OCI-LY1 (cell line): ENCODE measurements around the gene UBE2G2.

Experiments
- H2AFZ ChIP-seq: fragments of 200-600 bp; sonication (generic), shearing (Covaris generic); 2 replicates; pipeline ENCODE4 v1.6.0; 2014; ENCODE audit warnings: antibody characterized with exemption, mild to moderate bottlenecking, low read length
- H3F3A ChIP-seq: fragments of 200-600 bp; sonication (generic), shearing (Covaris generic); 2 replicates; pipeline ENCODE4 v1.6.0; 2014; ENCODE audit warnings: mild to moderate bottlenecking, antibody characterized with exemption, low read length, moderate library complexity; ENCODE audit not compliant: insufficient read depth
- H3K27ac ChIP-seq: fragments of 200-600 bp; sonication (generic); 2 replicates; pipeline ENCODE4 v1.5.1; 2014; ENCODE audit warnings: low read length, mixed run types, mild to moderate bottlenecking, low read depth; ENCODE audit not compliant: poor library complexity, severe bottlenecking
- H3K27me3 ChIP-seq: fragments of 200-600 bp; sonication (generic); 2 replicates; pipeline ENCODE4 v1.6.0; 2014; ENCODE audit warnings: antibody characterized with exemption, mild to moderate bottlenecking, low read length, moderate library complexity; ENCODE audit not compliant: insufficient read depth
- H3K36me3 ChIP-seq: fragments of 200-600 bp; sonication (generic); 2 replicates; pipeline ENCODE4 v1.6.1; 2014; ENCODE audit warnings: mild to moderate bottlenecking, antibody characterized with exemption, low read length, moderate library complexity, mixed read lengths; ENCODE audit not compliant: insufficient read depth
- H3K4me1 ChIP-seq: fragments of 200-600 bp; sonication (generic); 2 replicates; pipeline ENCODE4 v1.5.1; 2014; ENCODE audit warnings: mild to moderate bottlenecking, low read length, moderate library complexity; ENCODE audit not compliant: insufficient read depth, severe bottlenecking
- H3K4me2 ChIP-seq: fragments of 200-600 bp; sonication (generic), shearing (Covaris generic); 2 replicates; pipeline ENCODE4 v1.6.1; 2014; ENCODE audit warnings: low read length
- H3K4me3 ChIP-seq: fragments of 200-600 bp; sonication (generic); 2 replicates; pipeline ENCODE4 v1.5.1; 2014; ENCODE audit warnings: low read length, low read depth, mild to moderate bottlenecking, mixed read lengths; ENCODE audit not compliant: poor library complexity, severe bottlenecking
- H3K79me2 ChIP-seq: fragments of 200-600 bp; shearing (Covaris generic); 2 replicates; pipeline ENCODE4 v1.6.1; 2016; ENCODE audit warnings: mixed run types, low read length, mixed read lengths; ENCODE audit not compliant: insufficient read depth
- H3K9ac ChIP-seq: fragments of 200-600 bp; sonication (generic), shearing (Covaris generic); 2 replicates; pipeline ENCODE4 v1.6.1; 2014; ENCODE audit warnings: mild to moderate bottlenecking, low read length, mixed read lengths
- H3K9me2 ChIP-seq: fragments of 200-600 bp; sonication (generic), shearing (Covaris generic); 2 replicates; pipeline ENCODE4 v1.6.1; 2014; ENCODE audit warnings: low read depth, mild to moderate bottlenecking, low read length, mixed read lengths
- H3K9me3 ChIP-seq: fragments of 200-600 bp; shearing (Covaris generic); 2 replicates; pipeline ENCODE4 v1.6.1; 2014; ENCODE audit warnings: low read length, mixed read lengths
- H4K20me1 ChIP-seq: fragments of 200-600 bp; sonication (generic), shearing (Covaris generic); 2 replicates; pipeline ENCODE4 v1.6.0; 2016; ENCODE audit warnings: mild to moderate bottlenecking, low read length; ENCODE audit not compliant: insufficient read depth
- CTCF ChIP-seq: fragments of 200-600 bp; sonication (generic), shearing (Covaris generic); IDR thresholded peaks from 2 replicates; pipeline ENCODE4 v1.5.1; 2017; ENCODE audit warnings: mild to moderate bottlenecking, antibody characterized with exemption, low read length, moderate library complexity, mixed read lengths
- EZH2 ChIP-seq: fragments of 200-600 bp; sonication (generic), shearing (Covaris generic); IDR thresholded peaks from 2 replicates; pipeline ENCODE4 v1.8.0; 2017; ENCODE audit warnings: borderline replicate concordance, mixed run types, mild to moderate bottlenecking, antibody characterized with exemption, low read length, moderate library complexity, mixed read lengths

Gene UBE2G2

GRCh38 chr21:44741921-44742320 lies 59.7 kb downstream of the UBE2G2 start:
- Histone ChIP-seq H3K79me2 (no peaks in the 10 kb centered on the region), H3K27ac (no peak overlapping the region), H3K9me2 (no peaks in the 10 kb centered on the region), H3K9ac (no peak overlapping the region), H3F3A (no peaks in the 10 kb centered on the region), H3K4me1 (no peaks in the 10 kb centered on the region), H3K36me3 (no peaks in the 10 kb centered on the region), H3K4me2 (no peak overlapping the region), H4K20me1 (no peaks in the 10 kb centered on the region), H3K27me3 (no peaks in the 10 kb centered on the region; the same call in none of the 2 replicates), H2AFZ (no peak overlapping the region), H3K9me3 (0 out of 2 replicates have a peak, but pooled peaks cover 2% of the 10 kb centered on the region), H3K4me3 (no peak overlapping the region)
- no peak for TF ChIP-seq EZH2

GRCh38 chr21:44740742-44741141 lies 60.9 kb downstream of the UBE2G2 start:
- no peaks in the 10 kb centered on the region for H3K9me2 ChIP-seq
- 0 out of 2 replicates have a peak, but pooled peaks cover 2% of the 10 kb centered on the region for H3K9me3 ChIP-seq
- H3K4me1 ChIP-seq = no peaks in the 10 kb centered on the region
- H3K36me3 ChIP-seq = no peaks in the 10 kb centered on the region
- no peak overlapping the region for H3K4me2 ChIP-seq
- no peaks in the 10 kb centered on the region for H4K20me1 ChIP-seq
- no peaks in the 10 kb centered on the region for H3F3A ChIP-seq
- H3K27me3 ChIP-seq = no peaks in the 10 kb centered on the region; the same call in none of the 2 replicates
- no peak overlapping the region for H2AFZ ChIP-seq
- no peak overlapping the region for H3K9ac ChIP-seq
- no peaks in the 10 kb centered on the region for H3K79me2 ChIP-seq
- H3K4me3 ChIP-seq = no peak overlapping the region
- no peak for TF ChIP-seq CTCF
- no peak for TF ChIP-seq EZH2
- no peak overlapping the region for H3K27ac ChIP-seq

- TF ChIP-seq CTCF (no peak), EZH2 (no peak)
- no peak overlapping the region for H3K4me2 ChIP-seq
- peaks cover under 1% of the 10 kb centered on the region for H3K27me3 ChIP-seq
- no peaks in the 10 kb centered on the region for H3K4me1 ChIP-seq
- 0 out of 2 replicates have a peak, but pooled peaks cover 2% of the 10 kb centered on the region for H3K9me3 ChIP-seq
- no peak overlapping the region for H3K4me3 ChIP-seq
- H3K36me3 ChIP-seq = no peaks in the 10 kb centered on the region
- no peaks in the 10 kb centered on the region for H3K79me2 ChIP-seq
- H3K9me2 ChIP-seq = no peaks in the 10 kb centered on the region
- H4K20me1 ChIP-seq = no peaks in the 10 kb centered on the region
- no peak overlapping the region for H3K9ac ChIP-seq
- H3K27ac ChIP-seq = no peak overlapping the region
- no peak overlapping the region for H2AFZ ChIP-seq
- H3F3A ChIP-seq = no peaks in the 10 kb centered on the region
Observed at GRCh38 chr21:44739316-44739715, 62.3 kb downstream of the UBE2G2 start.

GRCh38 chr21:44738621-44739020 lies 63.0 kb downstream of the UBE2G2 start:
- Histone ChIP-seq H4K20me1 (no peaks in the 10 kb centered on the region), H3K36me3 (no peaks in the 10 kb centered on the region), H3K4me1 (no peaks in the 10 kb centered on the region), H3K4me3 (no peak overlapping the region), H2AFZ (no peak overlapping the region), H3F3A (no peaks in the 10 kb centered on the region), H3K79me2 (no peaks in the 10 kb centered on the region), H3K27me3 (peaks cover 6% of the 10 kb centered on the region; the same call in 1 of the 2 replicates), H3K9me2 (no peaks in the 10 kb centered on the region), H3K9ac (no peak overlapping the region), H3K27ac (no peak overlapping the region), H3K4me2 (no peak overlapping the region), H3K9me3 (no peaks in the 10 kb centered on the region)
- TF ChIP-seq CTCF (no peak), EZH2 (no peak)
